ENCODE measurements around the gene BCL11A.

BCL11A gene

GRCh38 chr2:60498127-60498815 is 55.2 kb downstream of the BCL11A start:
- H3K27me3 ChIP-seq (ENCODE audit: low read length): no peaks in the 10 kb centered on the region
- no peak overlapping the region for H3K4me2 ChIP-seq (ENCODE audit: low read depth, low read length, poor library complexity, severe bottlenecking)

GRCh38 chr2:60497500-60497899 is 56.0 kb downstream of the BCL11A start:
- no peaks in the 10 kb centered on the region for H3K9me3 ChIP-seq (ENCODE audit: insufficient read depth, low read length)
- no peak overlapping the region for H3K4me3 ChIP-seq (ENCODE audit: insufficient read depth, low read length, poor library complexity, severe bottlenecking)
- H3K9me2 ChIP-seq (replicated peaks; ENCODE audit: insufficient read depth, low read length): no peaks in the 10 kb centered on the region
- TF ChIP-seq EZH2phosphoT487 (conservative IDR thresholded peaks at IDR 0.05; ENCODE audit: low read length) (no peak), CTCF (IDR thresholded peaks at IDR 0.05; ENCODE audit: insufficient read depth, low read length, poor library complexity, severe bottlenecking) (no peak)
- no peak overlapping the region for H3K9ac ChIP-seq (ENCODE audit: low read length)
- H3K27me3 ChIP-seq (ENCODE audit: low read length): no peaks in the 10 kb centered on the region
- peaks cover 8% of the 10 kb centered on the region; the same call in 1 of the 2 replicates for H3K36me3 ChIP-seq (ENCODE audit: low read length)
- peaks cover 99% of the 10 kb centered on the region for H3K79me2 ChIP-seq (ENCODE audit: insufficient read depth, low read length)
- H3K27ac ChIP-seq (ENCODE audit: low read depth, low read length): no peak overlapping the region
- no peak overlapping the region for H2AFZ ChIP-seq (ENCODE audit: low read depth, low read length, severe bottlenecking)
- peaks cover 31% of the 10 kb centered on the region; the same call in 1 of the 2 replicates for H4K20me1 ChIP-seq (ENCODE audit: low read depth, low read length)
- 0 out of 2 replicates have a peak, but pooled peaks cover 6% of the 10 kb centered on the region for H3F3A ChIP-seq (ENCODE audit: insufficient read depth)
- no peak overlapping the region for H3K4me2 ChIP-seq (ENCODE audit: low read depth, low read length, poor library complexity, severe bottlenecking)

More at GRCh38 chr2:60498127-60498815, 55.2 kb downstream of the BCL11A start:
- Histone ChIP-seq H3F3A (ENCODE audit: insufficient read depth) (no peaks in the 10 kb centered on the region), H2AFZ (ENCODE audit: low read depth, low read length, severe bottlenecking) (no peak overlapping the region), H3K79me2 (ENCODE audit: insufficient read depth, low read length) (peaks cover 99% of the 10 kb centered on the region), H4K20me1 (ENCODE audit: low read depth, low read length) (peaks cover 27% of the 10 kb centered on the region; the same call in 1 of the 2 replicates), H3K27ac (ENCODE audit: low read depth, low read length) (no peak overlapping the region), H3K9me2 (replicated peaks; ENCODE audit: insufficient read depth, low read length) (no peaks in the 10 kb centered on the region), H3K9me3 (ENCODE audit: insufficient read depth, low read length) (no peaks in the 10 kb centered on the region), H3K9ac (ENCODE audit: low read length) (no peak overlapping the region), H3K4me3 (ENCODE audit: insufficient read depth, low read length, poor library complexity, severe bottlenecking) (no peak overlapping the region), H3K36me3 (ENCODE audit: low read length) (peaks cover 9% of the 10 kb centered on the region; the same call in 1 of the 2 replicates)
- TF ChIP-seq EZH2phosphoT487 (conservative IDR thresholded peaks at IDR 0.05; ENCODE audit: low read length) (no peak), CTCF (IDR thresholded peaks at IDR 0.05; ENCODE audit: insufficient read depth, low read length, poor library complexity, severe bottlenecking) (no peak)

GRCh38 chr2:60496956-60497355 is 56.5 kb downstream of the BCL11A start:
- Histone ChIP-seq H3K4me2 (ENCODE audit: low read depth, low read length, poor library complexity, severe bottlenecking) (no peak overlapping the region), H3K79me2 (ENCODE audit: insufficient read depth, low read length) (peaks cover 99% of the 10 kb centered on the region), H2AFZ (ENCODE audit: low read depth, low read length, severe bottlenecking) (no peak overlapping the region), H3K4me3 (ENCODE audit: insufficient read depth, low read length, poor library complexity, severe bottlenecking) (no peak overlapping the region), H4K20me1 (ENCODE audit: low read depth, low read length) (peaks cover 28% of the 10 kb centered on the region; the same call in 1 of the 2 replicates), H3K9me2 (replicated peaks; ENCODE audit: insufficient read depth, low read length) (no peaks in the 10 kb centered on the region), H3K27ac (ENCODE audit: low read depth, low read length) (no peak overlapping the region), H3F3A (ENCODE audit: insufficient read depth) (0 out of 2 replicates have a peak, but pooled peaks cover 7% of the 10 kb centered on the region), H3K36me3 (ENCODE audit: low read length) (peaks cover 2% of the 10 kb centered on the region; the same call in 1 of the 2 replicates), H3K27me3 (ENCODE audit: low read length) (no peaks in the 10 kb centered on the region), H3K9ac (ENCODE audit: low read length) (no peak overlapping the region), H3K9me3 (ENCODE audit: insufficient read depth, low read length) (no peaks in the 10 kb centered on the region)
- no peak for TF ChIP-seq CTCF (IDR thresholded peaks at IDR 0.05; ENCODE audit: insufficient read depth, low read length, poor library complexity, severe bottlenecking)
- TF ChIP-seq EZH2phosphoT487 (conservative IDR thresholded peaks at IDR 0.05; ENCODE audit: low read length): no peak

Data from SU-DHL-6 (cell line).